Uterine smooth muscle cell (primary cell): ENCODE measurements around the gene CLK1. TPM values are rescaled to one million over a fixed set of nuclear protein-coding genes. Genes with fewer than 3 reads are reported as not detected.

ENCODE experiments used
- total RNA-seq: library from RNA; depleted of rRNA; stranded (reverse); fragments of >200 nt; gene quantifications from 2 replicates; pipeline ENCODE4 v1.2.3, GENCODE V29; 2014

Gene CLK1
- total RNA-seq, result 54.0 and 58.1 TPM in 2 replicates

GRCh38 chr2:200864176-200865034, at the start of gene CLK1:
Gene CLK1 (minus strand): TSS chr2:200864658. CDS start chr2:200861862, 2,796 bp downstream.

GRCh38 chr2:200888704-200889625, 24.5 kb upstream of the CLK1 start, which contains the start of the genes NIF3L1 and PPIL3:
Gene NIF3L1 (plus strand): TSS chr2:200889371. CDS start chr2:200891944, 2,573 bp downstream.
Gene PPIL3 (minus strand): TSS chr2:200889077. CDS start chr2:200887615, 1,462 bp downstream.

GRCh38 chr2:200811333-200812121, 52.9 kb downstream of the CLK1 start, which contains the start of gene BZW1:
Gene BZW1 (plus strand): TSS chr2:200811910. CDS start chr2:200813218, 1,308 bp downstream.

Other genes starting within 250 kb of the CLK1 start
- gene BZW1, start 52.7 kb downstream of the CLK1 start, total RNA-seq, result 303 and 519 TPM in 2 replicates
- 26.8 and 74.4 TPM in 2 replicates for gene PPIL3, start 24.4 kb upstream of the CLK1 start, total RNA-seq
- 22.2 and 36.3 TPM in 2 replicates for gene NIF3L1, start 24.7 kb upstream of the CLK1 start, total RNA-seq
- 15.1 and 18.7 TPM in 2 replicates for gene ORC2, start 99.0 kb upstream of the CLK1 start, total RNA-seq
- gene HYCC2, start 207.0 kb upstream of the CLK1 start, total RNA-seq, result 9.4 and 11.7 TPM in 2 replicates
- 80.9 and 81.7 TPM in 2 replicates for gene NDUFB3, start 207.3 kb upstream of the CLK1 start, total RNA-seq